Measurements from ENCODE around the gene PRCC.

DNA sequence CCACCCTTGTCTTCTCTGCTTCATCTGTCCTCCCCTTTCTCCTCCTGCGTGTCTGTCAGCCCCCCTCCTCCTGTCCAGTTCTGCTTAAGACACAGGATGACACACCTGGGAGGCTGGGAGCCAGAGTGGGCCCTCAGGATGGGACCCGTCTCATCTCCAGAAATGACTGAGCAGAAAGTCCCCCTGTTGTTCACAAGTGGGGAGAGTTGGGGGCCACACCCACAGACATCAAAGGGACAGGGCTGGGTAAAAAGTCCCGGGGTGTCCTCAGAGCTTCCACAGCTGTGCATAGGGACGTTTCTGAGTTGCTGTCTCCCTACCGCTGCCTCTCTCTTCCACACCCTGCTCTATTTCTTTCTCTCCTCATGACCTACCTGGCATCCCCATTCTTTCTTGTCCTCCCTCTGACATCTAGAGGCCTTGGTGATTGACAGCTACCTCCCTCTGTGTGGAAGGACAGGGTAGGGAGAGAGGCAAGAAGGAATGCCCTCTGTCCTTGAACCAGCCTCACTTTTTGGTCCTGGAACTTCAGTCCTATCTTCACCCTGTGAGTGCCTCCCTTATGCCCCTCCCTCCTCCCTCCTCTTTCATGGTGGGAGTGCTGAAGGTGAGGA lies 68.8 kb downstream of the PRCC start:
- TF ChIP-seq POLR2AphosphoS5 (IDR thresholded peaks at IDR 0.05; ENCODE audit: low read depth, low read length) (no peak), SIN3A (IDR thresholded peaks at IDR 0.05; ENCODE audit: borderline replicate concordance, insufficient read depth, low read length) (no peak), TAF1 (IDR thresholded peaks at IDR 0.05; ENCODE audit: borderline replicate concordance, insufficient read depth, low read length) (no peak)
